GM12875 (cell line): ENCODE results near the gene PCSK6.
"Not testable (repeated sequence)": the region's sequence is repeated elsewhere in the genome, so short reads cannot be mapped to it uniquely, and the experiment has no call there.

Experiments
- H3K4me3 ChIP-seq: one replicate; pipeline ENCODE4 v1.5.1; 2011; ENCODE audit warnings: low read depth, low read length, control low read depth
- TF ChIP-seq, protein P1 (sequence below): IDR thresholded peaks from 2 replicates; pipeline ENCODE4 v1.5.1; 2011; ENCODE audit warnings: low read depth, mild to moderate bottlenecking, control low read depth, inconsistent platforms, low read length, moderate library complexity, borderline replicate concordance; ENCODE audit not compliant: insufficient read depth

Gene PCSK6

DNA sequence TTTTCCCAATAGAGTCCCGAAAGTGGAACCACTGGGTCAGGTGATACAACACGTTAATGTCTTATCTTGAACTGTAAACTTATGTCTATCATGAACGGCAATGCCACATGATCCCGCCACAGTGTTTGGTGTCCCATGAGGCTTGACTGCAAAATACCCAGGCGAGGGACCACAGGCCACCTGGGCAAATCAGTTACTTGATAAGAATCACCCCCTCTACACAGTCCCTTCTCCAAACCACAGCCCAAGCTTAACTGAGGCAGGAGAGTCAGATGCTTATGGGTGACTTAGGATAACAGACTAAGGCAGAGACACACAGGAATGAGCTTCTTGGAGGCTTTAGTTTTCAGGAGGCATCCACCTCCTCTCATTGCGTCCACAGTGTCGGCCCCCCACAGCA, 151.5 kb downstream of the PCSK6 start:
- no peak overlapping the region for H3K4me3 ChIP-seq
- TF ChIP-seq, protein P1, sequence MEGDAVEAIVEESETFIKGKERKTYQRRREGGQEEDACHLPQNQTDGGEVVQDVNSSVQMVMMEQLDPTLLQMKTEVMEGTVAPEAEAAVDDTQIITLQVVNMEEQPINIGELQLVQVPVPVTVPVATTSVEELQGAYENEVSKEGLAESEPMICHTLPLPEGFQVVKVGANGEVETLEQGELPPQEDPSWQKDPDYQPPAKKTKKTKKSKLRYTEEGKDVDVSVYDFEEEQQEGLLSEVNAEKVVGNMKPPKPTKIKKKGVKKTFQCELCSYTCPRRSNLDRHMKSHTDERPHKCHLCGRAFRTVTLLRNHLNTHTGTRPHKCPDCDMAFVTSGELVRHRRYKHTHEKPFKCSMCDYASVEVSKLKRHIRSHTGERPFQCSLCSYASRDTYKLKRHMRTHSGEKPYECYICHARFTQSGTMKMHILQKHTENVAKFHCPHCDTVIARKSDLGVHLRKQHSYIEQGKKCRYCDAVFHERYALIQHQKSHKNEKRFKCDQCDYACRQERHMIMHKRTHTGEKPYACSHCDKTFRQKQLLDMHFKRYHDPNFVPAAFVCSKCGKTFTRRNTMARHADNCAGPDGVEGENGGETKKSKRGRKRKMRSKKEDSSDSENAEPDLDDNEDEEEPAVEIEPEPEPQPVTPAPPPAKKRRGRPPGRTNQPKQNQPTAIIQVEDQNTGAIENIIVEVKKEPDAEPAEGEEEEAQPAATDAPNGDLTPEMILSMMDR, result no peak

DNA sequence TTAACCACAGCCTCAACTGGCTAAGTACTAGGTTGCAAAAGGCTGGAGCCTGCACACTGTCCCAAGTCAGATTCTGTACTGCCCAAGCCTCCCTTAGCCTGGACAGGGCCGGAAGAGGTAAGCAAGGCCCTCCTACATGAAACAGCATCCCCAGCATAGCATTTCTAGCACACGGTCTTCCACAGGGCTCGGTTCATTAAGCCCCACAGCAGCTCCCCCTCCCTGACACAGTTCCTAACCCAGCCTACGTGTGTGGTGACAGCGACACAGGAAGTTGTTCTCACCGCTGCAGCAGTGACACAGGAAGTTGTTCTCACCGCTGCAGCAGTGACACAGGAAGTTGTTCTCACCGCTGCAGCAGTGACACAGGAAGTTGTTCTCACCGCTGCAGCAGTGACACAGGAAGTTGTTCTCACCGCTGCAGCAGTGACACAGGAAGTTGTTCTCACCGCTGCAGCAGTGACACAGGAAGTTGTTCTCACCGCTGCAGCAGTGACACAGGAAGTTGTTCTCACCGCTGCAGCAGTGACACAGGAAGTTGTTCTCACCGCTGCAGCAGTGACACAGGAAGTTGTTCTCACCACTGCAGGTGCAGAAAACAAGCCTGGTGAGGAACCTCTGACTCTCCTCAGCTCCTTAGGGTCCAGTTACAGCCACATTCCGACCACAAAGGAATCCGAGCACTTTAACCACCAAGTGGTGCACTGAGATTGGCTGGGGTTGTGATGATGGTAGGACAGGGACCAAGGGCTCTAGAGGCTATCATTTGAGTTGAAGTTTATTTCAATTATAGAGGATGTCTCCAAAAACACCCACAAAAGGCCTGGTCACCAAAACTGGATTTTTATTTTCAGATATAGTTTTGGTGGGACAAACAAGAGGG, 155.4 kb downstream of the PCSK6 start:
- H3K4me3 ChIP-seq, result not testable (repeated sequence)

DNA sequence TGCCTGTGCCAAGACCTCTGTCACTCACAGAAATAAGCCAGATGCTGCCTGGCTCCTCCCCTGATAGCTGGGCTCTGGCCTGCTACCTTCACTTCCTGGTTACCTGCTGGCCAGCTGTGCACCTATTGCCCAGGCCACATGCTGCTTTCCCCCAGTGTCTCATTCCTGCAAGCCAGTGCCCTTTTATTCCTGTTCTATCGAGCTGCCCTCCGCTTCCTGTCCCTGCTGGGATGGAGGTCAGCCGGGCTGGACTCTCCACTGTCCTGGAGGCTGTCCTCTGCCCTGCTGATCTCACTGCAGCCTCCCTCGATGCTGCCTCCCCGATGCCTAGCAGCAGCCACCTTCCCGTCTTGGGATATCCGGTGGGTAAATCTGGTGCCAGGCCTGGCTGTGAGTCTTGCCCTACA, 157.4 kb downstream of the PCSK6 start:
- TF ChIP-seq, protein P1, result no peak
- H3K4me3 ChIP-seq, result no peak overlapping the region

DNA sequence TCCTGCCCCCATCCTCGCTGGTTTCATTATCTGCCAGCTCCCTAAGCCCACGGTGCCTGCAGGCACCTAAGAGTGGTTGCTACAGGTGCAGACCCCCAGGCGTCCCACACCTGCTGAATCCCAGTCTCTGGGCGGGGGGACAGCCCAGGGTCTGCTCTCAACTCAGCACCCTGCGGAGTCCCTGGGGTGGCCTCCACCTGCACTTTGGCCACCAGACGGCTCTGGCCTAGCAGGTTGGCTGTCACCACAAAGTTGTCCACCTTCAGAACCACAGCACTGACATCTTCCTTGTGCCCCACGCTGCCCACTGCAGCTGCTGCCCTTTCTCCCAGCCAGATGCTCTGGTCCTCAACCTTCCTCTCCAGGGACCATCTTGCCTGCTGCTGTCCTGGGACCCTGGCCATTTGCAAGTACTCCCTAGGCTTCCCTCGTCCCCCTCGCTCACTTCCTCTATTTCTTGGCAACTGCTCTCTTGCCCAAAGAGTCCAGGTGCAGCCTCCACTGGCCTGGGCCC, 159.6 kb downstream of the PCSK6 start:
- TF ChIP-seq, protein P1, result no peak
- H3K4me3 ChIP-seq, result no peak overlapping the region

DNA sequence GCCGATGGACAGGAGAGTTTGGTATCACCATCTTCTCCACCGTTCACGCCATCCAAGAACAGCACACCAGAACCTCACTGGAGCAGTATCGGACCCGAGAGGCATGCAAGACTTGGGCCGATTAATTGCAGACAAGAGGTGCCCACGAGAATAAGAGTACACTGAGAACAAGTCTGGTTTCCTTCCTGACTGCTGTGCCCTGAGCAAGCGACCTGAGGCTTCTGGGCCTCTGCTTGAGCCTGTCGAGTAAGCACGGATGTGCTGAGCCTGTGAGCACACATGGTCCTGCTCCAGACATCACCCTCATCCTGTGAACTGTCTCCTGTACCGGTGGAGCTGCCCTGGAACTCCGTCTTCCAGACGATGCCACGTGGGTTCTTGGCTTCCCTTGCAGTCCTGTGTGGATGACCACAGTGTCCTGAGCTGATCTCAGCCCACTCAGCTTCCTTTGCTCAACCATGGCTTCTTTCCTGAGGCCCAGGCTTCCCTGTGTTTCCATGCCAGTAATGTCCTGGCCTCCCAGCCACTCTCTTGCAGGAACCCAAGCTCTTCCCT, 160.1 kb downstream of the PCSK6 start:
- TF ChIP-seq, protein P1, result no peak
- H3K4me3 ChIP-seq, result no peak overlapping the region

DNA sequence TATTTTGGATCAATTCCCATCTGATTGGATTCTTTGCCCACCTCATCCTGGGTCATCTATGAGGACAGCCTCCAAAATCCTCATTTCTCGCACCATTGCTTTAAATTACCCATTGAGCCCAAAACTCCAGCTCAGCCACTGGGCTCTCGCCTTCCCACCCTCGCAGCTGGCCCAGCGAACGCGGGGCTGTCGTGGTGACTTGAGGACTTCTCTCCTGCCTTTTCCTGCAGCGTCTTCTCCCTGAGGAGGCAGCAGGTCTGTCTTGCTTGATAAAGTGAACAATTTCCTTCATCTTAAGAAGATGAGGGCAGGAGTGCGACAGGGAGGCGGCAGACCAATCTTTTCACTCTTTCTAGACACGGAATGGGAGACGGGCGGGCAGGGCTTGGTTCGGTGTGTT, 161.5 kb downstream of the PCSK6 start:
- TF ChIP-seq, protein P1, result no peak
- no peak overlapping the region for H3K4me3 ChIP-seq

DNA sequence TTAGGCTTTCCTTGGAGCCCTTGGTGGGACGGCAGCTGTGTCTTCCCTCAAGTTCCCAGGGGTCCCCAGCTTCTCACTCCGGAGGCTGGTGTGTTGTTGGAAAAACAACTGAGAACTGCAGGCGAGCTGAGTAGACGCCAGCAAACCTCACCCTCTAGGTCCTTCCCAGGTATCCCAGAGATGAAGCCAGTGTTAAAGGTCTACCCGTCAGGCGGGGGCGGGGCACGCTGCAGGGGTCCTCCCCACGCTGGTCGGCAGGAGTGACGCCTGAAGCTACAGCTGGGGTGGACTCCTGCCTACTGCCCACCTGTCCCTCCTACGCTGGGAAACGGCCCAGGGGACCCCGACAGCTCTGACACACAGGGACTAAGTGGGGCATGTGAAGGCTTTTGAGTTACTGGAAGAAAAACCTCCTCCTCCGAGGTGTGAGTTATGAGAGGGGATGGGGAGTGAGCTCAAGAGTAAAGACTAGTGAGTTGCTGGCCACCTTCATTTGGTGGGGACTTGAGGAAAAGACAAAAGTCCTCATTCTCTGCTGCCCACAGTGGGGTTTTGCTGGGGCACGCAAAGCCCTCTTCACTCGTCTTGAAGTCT, 162.3 kb downstream of the PCSK6 start:
- H3K4me3 ChIP-seq, result no peak overlapping the region
- TF ChIP-seq, protein P1, result no peak
